GM21515 (cell line): Measurements from ENCODE around the gene MAP1B.
"Not testable (repeated sequence)": the region's sequence is repeated elsewhere in the genome, so short reads cannot be mapped to it uniquely, and the experiment has no call there.

Experiments used
- ATAC-seq: cut with Tn5 transposase; IDR thresholded peaks from one replicate; pipeline ENCODE4 v1.9.1; 2021; ENCODE audit not compliant: unreplicated experiment

Gene MAP1B

GRCh38 chr5:72107131-72107900 is at the start of gene MAP1B:
TSS of gene MAP1B (plus strand) at chr5:72107475. CDS start at chr5:72107532, 57 bp downstream.
- peak; percentile 23 for ATAC-seq

GRCh38 chr5:72057816-72058215 is 49.5 kb upstream of the MAP1B start:
- ATAC-seq, result no peak

- ATAC-seq, result no peak
These were observed 44.0 kb upstream of the MAP1B start for GRCh38 chr5:72063219-72063819.

GRCh38 chr5:72064801-72065570 is 42.3 kb upstream of the MAP1B start:
- ATAC-seq, result no peak

- no peak for ATAC-seq
These were observed 41.5 kb upstream of the MAP1B start for GRCh38 chr5:72065751-72066255.

GRCh38 chr5:72066705-72067107 is 40.6 kb upstream of the MAP1B start:
- ATAC-seq, result no peak

GRCh38 chr5:72067682-72068470 is 39.4 kb upstream of the MAP1B start:
- ATAC-seq, result no peak

- no peak for ATAC-seq
These were observed 36.7 kb upstream of the MAP1B start for GRCh38 chr5:72070529-72070928.

- no peak for ATAC-seq
These were observed 35.4 kb upstream of the MAP1B start for GRCh38 chr5:72071906-72072305.

GRCh38 chr5:72074251-72074650 is 33.0 kb upstream of the MAP1B start:
- no peak for ATAC-seq

- no peak for ATAC-seq
These were observed 31.8 kb upstream of the MAP1B start for GRCh38 chr5:72075461-72075860.

- ATAC-seq, result no peak
These were observed 30.5 kb upstream of the MAP1B start for GRCh38 chr5:72076621-72077300.

GRCh38 chr5:72077390-72077789 is 29.9 kb upstream of the MAP1B start:
- ATAC-seq, result no peak

- no peak for ATAC-seq
These were observed 28.0 kb upstream of the MAP1B start for GRCh38 chr5:72079288-72079687.

GRCh38 chr5:72082048-72082447 is 25.2 kb upstream of the MAP1B start:
- no peak for ATAC-seq

- ATAC-seq, result no peak
These were observed 22.4 kb upstream of the MAP1B start for GRCh38 chr5:72084876-72085275.

- ATAC-seq, result no peak
These were observed 22.0 kb upstream of the MAP1B start for GRCh38 chr5:72085319-72085718.

- ATAC-seq, result not testable (repeated sequence)
These were observed 17.6 kb upstream of the MAP1B start for GRCh38 chr5:72089713-72090112.

GRCh38 chr5:72092074-72092473 is 15.2 kb upstream of the MAP1B start:
- no peak for ATAC-seq

GRCh38 chr5:72093217-72093616 is 14.1 kb upstream of the MAP1B start:
- no peak for ATAC-seq
